GM21786 (cell line): ENCODE results near the gene NEU2.
"Not testable (repeated sequence)": the region's sequence is repeated elsewhere in the genome, so short reads cannot be mapped to it uniquely, and the experiment has no call there.

Source experiments
- ATAC-seq: cut with Tn5 transposase; IDR thresholded peaks from one replicate; pipeline ENCODE4 v1.9.1; 2021; ENCODE audit not compliant: unreplicated experiment

NEU2 gene

DNA sequence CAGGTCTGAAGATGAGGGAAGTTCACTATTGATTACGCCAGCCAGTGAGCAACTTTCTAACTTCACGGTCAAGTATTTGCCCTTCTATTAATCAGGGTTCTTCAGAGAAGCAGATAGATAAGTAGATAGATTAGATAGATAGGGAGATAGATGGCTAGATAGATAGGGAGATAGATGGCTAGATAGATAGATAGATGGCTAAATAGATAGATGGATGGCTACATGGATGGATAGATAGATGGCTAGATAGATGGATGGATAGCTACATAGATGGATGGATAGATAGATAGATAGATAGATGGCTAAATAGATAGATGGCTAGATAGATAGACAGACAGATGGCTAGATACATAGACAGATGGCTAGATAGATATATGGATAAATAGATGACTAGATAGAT is 22.9 kb downstream of the NEU2 start:
- ATAC-seq, result no peak

DNA sequence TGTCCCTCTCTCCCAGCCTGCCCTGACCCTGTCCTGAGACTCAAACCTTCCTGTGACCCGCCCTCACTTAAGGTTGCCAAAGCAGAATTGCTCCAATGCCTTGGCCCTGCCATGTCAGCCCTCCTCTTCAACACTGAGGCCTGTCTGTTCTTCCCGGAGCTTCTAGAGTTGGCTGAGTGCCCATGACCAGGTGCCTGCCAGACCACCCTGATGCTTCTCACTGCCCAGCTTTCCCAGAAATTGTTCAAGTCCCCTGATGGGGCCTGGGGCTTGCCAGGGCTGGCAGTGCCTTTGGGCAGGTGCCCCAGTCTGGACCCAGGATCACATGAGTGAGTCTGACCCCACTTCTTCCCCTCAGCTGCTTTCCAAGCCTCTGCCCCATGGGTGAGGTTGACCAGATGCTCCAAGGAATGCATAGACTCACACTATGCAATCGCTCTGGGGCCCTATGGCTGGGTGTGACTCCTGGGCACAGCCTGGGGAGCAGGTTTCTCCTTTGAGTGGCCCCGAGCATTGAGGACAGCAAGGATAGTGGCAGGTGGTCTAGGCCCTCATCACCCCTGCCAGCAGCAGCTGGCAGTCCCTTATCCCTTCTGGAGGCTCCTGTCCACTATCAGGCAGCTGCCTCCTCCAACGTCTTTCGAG is 24.6 kb downstream of the NEU2 start:
- no peak for ATAC-seq

DNA sequence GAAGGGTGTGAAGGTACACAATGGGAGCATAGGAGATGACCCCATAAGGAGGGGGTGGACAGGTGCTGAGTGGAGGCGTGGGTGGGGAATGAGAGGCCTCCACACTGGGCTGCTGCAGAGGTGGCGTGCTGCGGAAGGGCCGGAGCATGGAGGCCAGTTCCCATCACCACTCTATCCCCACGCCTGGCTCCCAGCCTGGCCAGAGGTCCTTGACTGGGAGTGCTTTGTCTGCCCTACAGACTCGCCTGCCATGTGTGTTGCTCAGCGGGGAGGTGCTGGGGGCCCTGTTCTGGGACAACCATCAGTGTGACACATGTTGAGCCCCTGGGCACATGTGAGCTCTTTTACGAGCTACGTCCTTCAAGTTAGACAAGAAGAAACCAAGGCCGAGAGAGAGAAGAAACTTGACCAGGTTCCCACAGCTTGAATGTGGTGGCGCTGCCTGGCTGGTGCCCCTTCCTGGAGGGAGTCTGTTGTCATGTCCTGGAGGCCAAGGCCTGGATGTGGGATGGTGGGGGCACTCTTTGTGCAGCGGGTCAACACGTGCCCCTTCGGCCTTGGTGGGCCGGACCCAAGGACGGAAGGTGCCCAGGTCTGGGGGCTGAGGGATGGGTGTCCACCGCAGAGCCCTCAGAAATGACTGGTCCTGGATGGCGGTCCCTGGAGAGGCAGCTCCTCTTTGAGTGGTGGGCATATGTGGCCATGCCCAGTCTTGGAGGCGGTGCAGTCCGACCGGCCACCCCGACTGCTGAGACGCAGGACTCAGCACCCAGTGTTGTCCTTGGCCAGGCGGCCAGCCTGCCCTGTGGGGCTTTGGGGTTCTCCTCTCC is 26.5 kb downstream of the NEU2 start:
- ATAC-seq, result no peak

DNA sequence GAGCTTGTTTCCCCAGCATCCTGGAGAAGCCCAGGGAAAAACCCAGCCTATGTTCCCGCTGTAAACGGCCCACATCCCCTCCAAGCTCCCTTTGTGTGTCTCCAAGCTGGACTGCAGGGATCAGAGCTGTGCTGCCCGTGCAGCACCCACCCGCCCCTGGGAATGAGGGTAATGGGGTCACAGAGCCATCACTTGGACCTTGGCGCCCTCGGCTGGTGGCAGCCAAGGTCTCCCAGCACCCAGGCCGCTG is 27.0 kb downstream of the NEU2 start:
- ATAC-seq, result no peak

DNA sequence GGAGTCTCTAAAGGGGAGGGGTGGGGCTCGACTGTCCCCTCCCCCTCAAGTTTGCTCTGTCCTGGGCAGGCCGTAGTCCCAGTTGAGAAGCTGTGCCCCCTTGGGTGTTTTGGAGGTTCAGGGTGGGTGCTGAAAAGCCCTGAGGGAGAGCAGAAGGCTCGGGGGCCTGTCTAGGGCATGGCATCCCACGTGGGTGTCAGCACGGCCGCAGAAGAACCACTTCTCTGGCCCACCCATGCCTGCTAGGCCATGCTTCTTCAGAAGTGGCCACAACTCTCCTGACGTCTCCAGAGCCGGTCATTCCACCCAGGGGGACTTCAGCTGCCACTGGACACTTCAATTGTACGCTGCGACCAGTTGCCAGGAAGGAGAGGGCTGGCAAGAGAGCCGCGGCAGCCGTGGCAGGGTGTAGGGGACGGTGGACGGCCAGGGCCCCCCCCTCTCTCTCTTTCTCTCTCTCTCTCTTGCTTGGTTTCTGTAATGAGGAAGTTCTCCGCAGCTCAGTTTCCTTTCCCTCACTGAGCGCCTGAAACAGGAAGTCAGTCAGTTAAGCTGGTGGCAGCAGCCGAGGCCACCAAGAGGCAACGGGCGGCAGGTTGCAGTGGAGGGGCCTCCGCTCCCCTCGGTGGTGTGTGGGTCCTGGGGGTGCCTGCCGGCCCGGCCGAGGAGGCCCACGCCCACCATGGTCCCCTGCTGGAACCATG is 27.5 kb downstream of the NEU2 start, which contains the start of gene INPP5D:
INPP5D (plus strand) TSS at position 546 of the 704 bp plus-strand sequence; CDS start at position 683, 137 bp downstream.
- ATAC-seq, result peak; percentile 38

DNA sequence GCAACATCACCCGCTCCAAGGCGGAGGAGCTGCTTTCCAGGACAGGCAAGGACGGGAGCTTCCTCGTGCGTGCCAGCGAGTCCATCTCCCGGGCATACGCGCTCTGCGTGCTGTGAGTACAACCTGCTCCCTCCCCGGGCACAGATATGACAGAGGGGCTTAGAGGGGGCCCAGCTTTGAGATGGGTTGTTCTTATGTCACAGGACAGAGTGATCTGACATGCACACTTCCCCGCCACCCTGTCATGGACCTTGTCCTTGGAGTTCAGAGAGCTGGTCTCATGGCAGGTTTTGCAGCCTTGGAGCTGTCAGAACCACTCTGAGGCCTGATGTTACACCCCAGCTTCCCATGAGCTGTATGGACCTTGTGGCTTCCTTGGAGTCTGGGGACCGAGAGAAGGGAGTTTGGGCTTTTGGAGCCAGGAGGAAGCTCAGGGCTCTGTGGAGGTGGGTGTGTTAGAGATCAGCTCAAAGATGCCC is 28.1 kb downstream of the NEU2 start:
- no peak for ATAC-seq

DNA sequence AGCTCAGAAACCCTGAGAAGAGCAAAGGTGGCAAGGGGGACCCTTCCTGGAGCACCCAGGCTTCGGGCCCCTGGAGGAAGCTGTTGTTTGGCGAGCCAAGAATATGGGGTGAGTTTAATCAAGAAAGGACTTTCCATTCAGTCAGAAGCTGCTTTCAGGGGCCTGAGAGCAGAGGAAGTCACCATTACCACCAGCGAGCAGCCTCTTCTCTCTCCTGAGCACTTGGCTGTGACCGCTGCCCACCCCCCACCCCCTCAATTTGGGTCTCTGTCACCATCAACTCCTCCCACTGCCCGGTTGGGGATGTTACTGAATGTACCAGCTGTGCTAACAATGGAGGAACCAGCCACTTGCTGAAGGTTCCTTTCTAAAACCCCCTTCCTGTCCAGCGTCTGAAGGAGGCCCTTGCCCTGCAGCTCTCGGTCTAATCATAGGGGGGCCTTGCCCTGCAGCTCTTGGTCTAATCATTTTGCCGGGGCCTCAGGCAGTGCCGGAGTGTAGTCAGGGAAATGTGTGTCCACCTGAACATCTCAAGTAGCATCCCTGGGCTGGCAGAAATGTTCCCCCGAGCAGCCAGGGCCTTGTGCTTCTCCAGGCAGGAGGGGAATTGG is 28.6 kb downstream of the NEU2 start:
- ATAC-seq, result no peak

DNA sequence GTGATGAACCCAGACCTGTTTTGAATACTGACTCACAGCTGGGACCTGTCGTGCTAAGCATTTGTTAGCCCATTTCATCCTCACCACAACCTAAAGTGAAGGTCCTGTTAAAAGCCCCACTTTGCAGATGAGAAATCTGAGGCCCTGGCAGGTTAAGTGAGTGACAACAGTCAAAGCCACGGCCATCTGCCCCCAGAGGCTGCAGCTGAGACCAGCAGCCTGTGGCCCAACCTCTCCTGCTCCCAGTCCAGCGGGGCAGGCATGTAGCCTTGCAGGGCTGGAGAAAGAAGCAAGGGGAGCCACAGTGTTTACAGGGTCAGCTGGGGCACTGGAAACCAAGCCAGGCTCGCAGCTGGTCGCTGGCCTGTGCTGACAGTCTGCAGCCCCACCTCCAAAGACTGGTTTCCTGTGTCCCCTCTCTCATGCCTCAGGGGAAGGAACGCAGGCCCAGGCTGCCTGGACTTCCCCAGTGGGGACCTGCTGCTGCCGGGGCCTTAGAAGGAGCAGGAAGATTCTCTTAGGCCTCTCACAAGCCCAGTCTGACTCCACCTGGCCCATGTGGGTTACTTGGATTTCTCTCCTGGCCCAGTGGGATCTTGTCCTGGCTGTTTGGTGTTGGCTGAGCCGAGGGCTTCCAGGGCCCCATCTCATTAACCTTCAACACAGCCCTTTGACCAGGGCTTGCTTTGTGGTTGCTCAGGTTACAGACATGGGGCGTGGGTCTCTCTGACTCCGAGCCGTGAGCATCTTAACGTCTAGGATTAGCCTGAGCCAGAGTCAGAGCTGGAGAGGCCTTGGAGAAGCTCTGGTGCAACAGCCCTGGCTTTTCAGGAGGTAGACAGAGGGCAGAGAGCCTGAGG is 29.3 kb downstream of the NEU2 start:
- peak; percentile 22 for ATAC-seq

DNA sequence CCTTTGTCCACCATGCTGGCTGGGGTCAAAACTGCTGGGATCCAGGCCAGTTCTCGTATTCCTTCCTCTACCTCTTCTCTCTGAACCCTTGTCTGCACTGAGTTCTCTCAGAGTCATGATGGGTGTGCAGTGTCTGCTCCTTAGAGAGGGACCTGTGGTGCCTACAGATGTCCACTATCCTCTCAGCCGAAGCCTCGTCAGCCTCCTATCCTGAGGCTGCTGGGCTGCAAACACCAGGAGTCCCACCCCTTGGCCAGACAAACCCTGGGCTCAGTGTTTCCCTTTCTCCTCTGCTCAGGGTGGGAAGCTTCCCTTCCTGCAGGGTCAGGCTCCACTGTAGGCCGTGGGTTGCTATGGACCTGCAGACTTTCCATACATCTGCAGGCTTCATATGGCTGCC is 30.0 kb downstream of the NEU2 start:
- no peak for ATAC-seq

DNA sequence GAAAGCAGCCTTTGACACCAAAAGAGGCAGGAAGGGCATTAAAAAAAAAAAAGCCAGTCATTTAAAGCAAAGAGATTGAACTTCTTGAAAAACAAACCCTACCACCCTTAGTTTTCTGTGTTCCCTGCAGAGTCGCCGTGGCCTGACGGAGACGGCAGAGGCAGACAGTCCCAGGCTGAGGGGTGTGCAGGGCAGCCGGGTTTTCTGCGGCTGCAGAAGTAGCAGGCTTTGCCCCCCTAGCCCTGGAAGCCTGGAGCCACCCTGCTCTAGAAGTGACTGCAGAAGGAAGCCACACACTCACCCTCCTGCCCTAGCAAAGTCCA is 30.4 kb downstream of the NEU2 start:
- ATAC-seq, result no peak

DNA sequence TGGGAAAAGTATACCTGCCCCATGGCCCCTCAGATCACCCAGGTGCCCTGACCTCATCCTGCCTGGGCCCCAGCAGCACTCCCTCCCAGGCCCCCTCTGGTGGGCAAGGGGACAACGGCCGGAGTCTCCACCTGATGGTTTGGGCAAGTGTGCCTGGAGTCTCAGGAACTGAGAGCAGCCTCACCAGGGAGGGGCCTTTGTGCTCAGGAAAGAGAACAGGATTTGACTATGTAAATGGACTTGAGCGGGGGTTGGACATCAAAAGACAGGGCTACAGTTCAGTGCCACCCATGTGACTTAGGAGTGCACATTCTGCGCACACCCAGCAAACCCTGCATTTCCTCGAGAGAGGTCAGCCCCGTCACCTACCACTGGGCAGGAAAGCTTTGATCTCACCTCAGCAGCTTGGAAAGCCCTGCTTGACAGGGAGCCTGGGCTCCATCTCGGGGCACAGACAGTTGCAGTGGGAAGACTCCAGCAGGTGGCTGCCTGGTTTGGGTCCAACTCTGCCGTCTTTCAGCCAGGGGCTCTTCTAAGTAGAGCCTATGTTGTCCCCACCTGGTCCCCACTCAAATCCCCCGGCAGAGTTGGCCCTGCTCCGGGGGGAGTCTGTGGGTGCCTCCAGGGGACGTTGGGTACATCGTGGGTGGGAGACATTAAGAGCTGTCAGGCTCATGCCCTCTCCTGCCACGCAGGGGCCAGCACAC is 30.9 kb downstream of the NEU2 start:
- peak; percentile 59 for ATAC-seq

DNA sequence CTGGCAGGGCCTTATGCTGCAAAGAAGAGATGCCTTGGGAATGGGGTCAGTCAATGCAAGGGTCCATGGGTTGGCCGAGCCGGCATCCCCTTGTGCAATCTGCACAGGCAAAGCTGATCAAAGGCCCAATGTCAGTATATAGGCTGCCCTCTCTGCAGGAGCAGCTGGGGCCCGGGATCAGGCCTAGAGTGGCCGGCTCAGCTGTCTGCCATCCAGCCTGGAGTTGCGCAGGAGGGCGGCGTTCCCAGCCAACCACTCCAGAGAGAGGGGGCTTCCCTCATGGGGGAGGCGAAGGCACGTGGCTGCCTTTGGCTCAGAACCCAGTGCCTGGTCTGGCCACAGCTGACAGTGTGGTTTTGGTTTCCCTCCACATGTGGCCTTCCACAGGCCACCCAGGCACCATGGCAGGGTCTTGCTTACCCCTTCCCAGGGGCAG is 31.5 kb downstream of the NEU2 start:
- ATAC-seq, result no peak

DNA sequence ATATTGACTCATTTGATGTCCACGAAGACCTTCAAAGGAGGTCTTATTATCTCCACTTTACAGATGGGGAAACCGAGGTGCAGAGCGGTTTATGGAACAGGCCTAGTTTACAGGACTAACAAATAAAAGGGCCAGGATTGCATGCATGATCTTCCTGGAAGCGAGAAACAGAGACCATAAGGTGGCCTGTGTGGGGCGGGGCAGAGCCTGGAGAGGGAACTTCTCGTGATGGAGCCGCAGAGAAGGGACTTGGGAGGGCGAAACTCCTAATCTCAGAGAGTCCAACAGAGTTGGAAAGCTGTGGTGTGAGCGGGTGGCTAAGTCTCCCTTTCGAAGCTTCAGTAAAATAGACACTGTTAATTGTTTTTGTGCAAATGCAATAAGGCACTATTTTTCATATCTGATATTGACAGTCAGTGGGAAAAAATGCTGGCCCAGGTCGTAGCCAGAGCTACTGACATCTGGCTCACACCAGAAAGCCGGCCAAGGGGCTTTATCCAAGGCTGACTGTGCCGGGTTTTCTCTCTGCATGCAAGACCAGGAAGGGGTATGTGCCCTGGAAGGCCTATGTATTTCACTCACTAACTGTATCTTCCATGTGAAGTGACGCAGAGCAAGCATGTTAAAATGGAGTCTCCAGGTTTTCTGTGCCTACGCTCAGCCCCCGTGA is 32.2 kb downstream of the NEU2 start:
- no peak for ATAC-seq

DNA sequence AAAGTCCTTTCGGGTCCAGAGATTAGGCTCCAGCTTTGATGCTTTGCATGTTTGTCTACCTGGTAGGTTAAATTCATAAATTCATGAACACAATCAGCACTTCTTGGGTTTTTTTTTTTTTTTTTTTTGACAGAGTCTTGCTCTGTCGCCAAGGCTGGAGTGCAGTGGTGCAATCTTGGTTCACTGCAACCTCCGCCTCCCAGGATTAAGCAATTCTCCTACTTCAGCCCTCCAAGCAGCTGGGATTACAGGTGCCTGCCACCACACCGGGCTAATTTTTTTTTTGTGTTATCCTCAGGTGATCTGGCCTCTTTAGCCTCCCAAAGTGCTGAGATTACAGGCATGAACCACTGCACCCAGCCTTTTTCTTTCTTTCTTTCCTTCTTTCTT is 32.7 kb downstream of the NEU2 start:
- not testable (repeated sequence) for ATAC-seq

DNA sequence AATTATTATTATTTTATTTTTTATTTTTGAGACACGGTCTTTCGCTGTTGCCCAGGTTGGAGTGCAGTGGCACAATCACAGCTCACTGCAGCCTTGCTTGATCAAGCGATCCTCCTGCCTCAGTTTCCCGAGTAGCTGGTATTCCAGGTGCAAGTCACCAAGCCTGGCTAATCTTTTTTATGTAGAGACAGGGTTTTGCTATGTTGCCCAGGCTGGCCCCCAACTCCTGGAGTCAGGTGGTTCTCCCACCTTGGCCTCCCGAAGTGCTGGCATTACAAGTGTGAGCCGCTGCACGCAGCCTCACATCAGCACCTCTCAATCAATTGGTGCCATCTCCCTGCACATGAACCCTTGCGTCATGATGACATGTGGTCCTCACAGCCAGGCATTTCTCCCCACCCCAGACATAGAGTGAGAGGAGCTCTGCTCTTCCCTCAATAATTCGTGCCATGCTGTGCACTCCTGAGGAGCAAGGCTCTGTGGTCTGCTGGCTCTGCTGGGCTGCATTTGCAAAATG is 33.5 kb downstream of the NEU2 start:
- ATAC-seq, result no peak

DNA sequence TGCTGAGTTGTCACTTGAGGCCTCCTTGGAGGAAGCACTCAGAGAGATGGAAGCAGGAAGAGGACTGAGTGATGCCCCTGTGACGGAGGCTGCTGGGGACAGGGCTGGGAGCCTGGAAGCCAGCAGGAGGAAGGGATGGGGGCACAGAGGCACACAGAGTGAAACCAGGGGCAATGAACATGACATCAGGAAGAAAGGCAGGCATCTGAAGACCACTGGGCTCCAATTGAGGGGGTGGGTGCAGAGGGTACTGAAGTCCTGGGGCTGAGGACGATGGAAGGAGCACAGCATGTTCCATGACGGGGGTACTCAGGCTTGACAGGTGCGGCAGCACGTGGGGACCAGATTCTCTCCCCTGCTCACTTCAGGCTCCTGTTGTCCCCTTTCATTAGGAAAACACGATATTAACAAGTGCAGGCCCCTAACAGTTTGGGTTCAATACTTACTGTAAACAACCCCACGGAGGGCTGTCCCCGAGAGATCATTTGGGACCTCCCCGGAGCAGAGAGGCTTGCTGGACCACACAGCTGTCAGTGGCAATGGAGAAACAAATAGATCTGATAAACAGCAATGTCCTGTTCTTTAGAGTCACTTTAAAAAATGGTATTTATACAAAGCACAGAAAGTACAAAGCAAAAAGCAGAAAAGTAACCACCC is 36.4 kb downstream of the NEU2 start:
- no peak for ATAC-seq

DNA sequence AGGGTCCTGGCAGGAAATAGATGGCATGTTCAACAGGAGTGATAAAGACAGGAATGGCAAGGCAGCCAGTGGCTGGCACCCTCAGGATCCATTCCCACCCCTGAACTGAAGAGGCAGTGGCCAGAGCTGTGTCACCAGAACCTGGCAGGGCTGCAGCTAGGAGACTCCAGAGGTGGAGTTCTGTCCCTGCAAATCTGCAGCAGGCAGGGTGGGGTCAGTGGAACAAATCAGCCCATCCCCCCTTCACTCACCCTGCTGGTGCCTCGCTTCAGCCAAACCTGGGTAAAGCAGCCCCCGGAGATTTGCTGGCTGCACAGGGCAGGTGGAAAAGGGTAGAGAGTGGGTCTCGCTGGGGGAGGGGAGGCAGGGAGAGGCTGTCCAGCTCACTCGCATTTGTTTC is 40.4 kb downstream of the NEU2 start:
- no peak for ATAC-seq

DNA sequence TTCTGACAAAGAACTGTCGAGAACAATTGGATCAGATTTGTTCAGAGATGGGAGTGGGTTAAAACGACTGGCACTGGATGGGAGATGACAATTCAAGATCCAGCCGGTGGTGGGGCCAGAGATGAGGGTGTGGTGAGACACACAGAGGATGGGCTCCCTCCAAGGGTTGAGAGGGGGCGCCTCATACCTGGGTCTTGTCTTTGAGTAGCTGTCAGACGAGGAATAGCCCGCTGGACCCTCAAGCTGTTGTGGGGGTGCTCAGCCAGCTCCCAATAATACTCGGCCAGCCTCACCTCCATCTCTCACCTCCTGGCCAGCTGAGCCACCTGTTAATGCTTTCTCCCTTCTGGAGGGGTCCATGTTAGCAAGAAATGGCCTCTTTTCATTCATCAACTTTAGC is 41.6 kb downstream of the NEU2 start:
- no peak for ATAC-seq
